HCT116 (cell line): ENCODE results near the gene RCN2. TPM values are rescaled to one million over a fixed set of nuclear protein-coding genes. Genes with fewer than 3 reads are reported as not detected.

Experiments
- ATAC-seq: fragments of 200-7000 bp; cut with Tn5 transposase; 2 replicates; pipeline ENCODE4 v1.9.1; 2020; ENCODE audit warnings: mild to moderate bottlenecking, moderate library complexity
- BruUV-seq: library from RNA; stranded (reverse); fragments of 400-500 nt; replicated peaks from 2 replicates; lab custom pipeline; 2021; lab: Mats Ljungman, UMichigan
- CTCF ChIA-PET: fragments of 300-600 bp; sonication (Branson Sonifier 250); formaldehyde crosslinking; loops from one replicate; lab custom pipeline; 2021; ENCODE audit warnings: antibody characterized with exemption; lab: Charles Lee
- POLR2A ChIA-PET: fragments of 300-600, 350-600 bp; sonication (Branson Sonifier 250); formaldehyde crosslinking; loops from one replicate; lab custom pipeline; 2021; ENCODE audit warnings: antibody characterized with exemption; lab: Charles Lee
- RAD21 ChIA-PET, 2 experiments: fragments of 300-600 bp; sonication (Branson Sonifier 250); formaldehyde crosslinking; loops; one replicate each; lab custom pipeline; 2023; ENCODE audit warnings: low total read pairs in 2 of 2; ENCODE audit not compliant: uncharacterized antibody in 2 of 2, unreplicated experiment in 2 of 2, low non-redundant PET in 1 of 2; lab: Charles Lee
- DNase-seq: peaks from one replicate; pipeline ENCODE4 v3.0.0-alpha.2; 2010; ENCODE audit warnings: low read depth, low spot score
- H2AFZ ChIP-seq: fragments of 200-600 bp; shearing (Covaris generic), sonication (generic); 2 replicates; pipeline ENCODE4 v1.6.1; 2017; ENCODE audit warnings: low read depth, mixed run types, mixed read lengths, antibody characterized with exemption, low read length; ENCODE audit not compliant: poor library complexity, severe bottlenecking
- H3K27ac ChIP-seq: 2 replicates; pipeline ENCODE4 v1.5.1; 2012; ENCODE audit warnings: low read depth, low read length
- H3K27me3 ChIP-seq: fragments of 200-600 bp; sonication (generic); 2 replicates; pipeline ENCODE4 v1.6.1; 2016; ENCODE audit warnings: mixed run types, low read length, mixed read lengths; ENCODE audit not compliant: insufficient read depth
- H3K36me3 ChIP-seq, 2 experiments: fragments of 200-500 bp in 1 of 2; fragments of 200-600 bp in 1 of 2; sonication (Bioruptor generic) in 1 of 2; sonication (generic) in 1 of 2; 2 replicates each; pipeline versions ENCODE4 v1.5.1 to v1.6.1; 2014 to 2016; ENCODE audit warnings: low read length in 2 of 2, inconsistent platforms in 1 of 2, mixed read lengths in 1 of 2, mixed run types in 1 of 2; ENCODE audit not compliant: insufficient read depth in 2 of 2, control insufficient read depth in 1 of 2
- H3K4me1 ChIP-seq, 2 experiments: fragments of 200-600 bp in 1 of 2; sonication (generic) in 1 of 2; 2 replicates each; pipeline versions ENCODE4 v1.5.1 to v1.6.1; 2012 to 2017; ENCODE audit warnings: low read length in 2 of 2, inconsistent platforms in 1 of 2, mild to moderate bottlenecking in 1 of 2, mixed read lengths in 1 of 2, mixed run types in 1 of 2, moderate library complexity in 1 of 2; ENCODE audit not compliant: insufficient read depth in 2 of 2, control insufficient read depth in 1 of 2
- H3K4me2 ChIP-seq: fragments of 200-600 bp; sonication (generic); 2 replicates; pipeline ENCODE4 v1.6.1; 2017; ENCODE audit warnings: mixed run types, low read length, mixed read lengths
- H3K4me3 ChIP-seq, 2 experiments: fragments of 200-600 bp in 1 of 2; sonication (generic) in 1 of 2; replicated peaks in 1 of 2; 2 replicates each; pipeline ENCODE4 v1.5.1; 2011 to 2016; ENCODE audit warnings: low read length in 2 of 2, control low read depth in 1 of 2, low read depth in 1 of 2, mild to moderate bottlenecking in 1 of 2, mixed read lengths in 1 of 2, mixed run types in 1 of 2
- H3K79me2 ChIP-seq: fragments of 200-600 bp; sonication (generic); 2 replicates; pipeline ENCODE4 v1.6.1; 2017; ENCODE audit warnings: mild to moderate bottlenecking, mixed run types, low read length, moderate library complexity, mixed read lengths; ENCODE audit not compliant: insufficient read depth
- H3K9ac ChIP-seq: fragments of 200-600 bp; sonication (generic); 2 replicates; pipeline ENCODE4 v1.6.1; 2016; ENCODE audit warnings: low read length, mixed read lengths
- H3K9me2 ChIP-seq: fragments of 200-600 bp; sonication (generic), shearing (Covaris generic); 2 replicates; pipeline ENCODE4 v1.6.1; 2017; ENCODE audit warnings: mixed run types, mild to moderate bottlenecking, moderate library complexity; ENCODE audit not compliant: insufficient read depth
- H3K9me3 ChIP-seq, 2 experiments: fragments of 200-500 bp in 1 of 2; fragments of 200-600 bp in 1 of 2; sonication (Bioruptor generic) in 1 of 2; sonication (generic) in 1 of 2; 2 replicates each; pipeline ENCODE4 v1.6.1; 2014 to 2017; ENCODE audit warnings: low read length in 2 of 2, mixed read lengths in 2 of 2, inconsistent platforms in 1 of 2, low read depth in 1 of 2, mild to moderate bottlenecking in 1 of 2, mixed run types in 1 of 2, moderate library complexity in 1 of 2; ENCODE audit not compliant: control insufficient read depth in 1 of 2, insufficient read depth in 1 of 2
- H4K20me1 ChIP-seq: fragments of 200-600 bp; sonication (generic), shearing (Covaris generic); 2 replicates; pipeline ENCODE4 v1.6.1; 2017; ENCODE audit warnings: mixed run types, mild to moderate bottlenecking, moderate library complexity; ENCODE audit not compliant: insufficient read depth
- EGR1 ChIP-seq: IDR thresholded peaks from 2 replicates; pipeline ENCODE4 v1.6.1; 2012; ENCODE audit warnings: low read depth
- ELF1 ChIP-seq: IDR thresholded peaks from 2 replicates; pipeline ENCODE4 v1.6.1; 2012; ENCODE audit warnings: low read depth, borderline replicate concordance
- EZH2phosphoT487 ChIP-seq: fragments of 200-600 bp; IDR thresholded peaks from 2 replicates; pipeline ENCODE4 v1.6.1; 2018; ENCODE audit warnings: antibody characterized with exemption, borderline replicate concordance
- POLR2A ChIP-seq: IDR thresholded peaks from 2 replicates; pipeline ENCODE4 v1.7.0; 2011; ENCODE audit warnings: borderline replicate concordance; ENCODE audit not compliant: insufficient read depth, insufficient read length; ENCODE audit errors: extremely low read depth
- POLR2AphosphoS5 ChIP-seq: IDR thresholded peaks from 2 replicates; pipeline ENCODE4 v1.6.1; 2011; ENCODE audit warnings: mild to moderate bottlenecking, low read depth, low read length, moderate library complexity
- RAD21 ChIP-seq: IDR thresholded peaks from 2 replicates; pipeline ENCODE4 v1.6.1; 2012; ENCODE audit warnings: low read depth, mild to moderate bottlenecking
- SIN3A ChIP-seq: IDR thresholded peaks from 2 replicates; pipeline ENCODE4 v1.6.1; 2012; ENCODE audit warnings: low read depth
- SRF ChIP-seq: IDR thresholded peaks from 2 replicates; pipeline ENCODE4 v1.6.1; 2012; ENCODE audit warnings: low read depth
- YY1 ChIP-seq: IDR thresholded peaks from 2 replicates; pipeline ENCODE4 v1.6.1; 2011; ENCODE audit warnings: low read length, low read depth, moderate library complexity, mild to moderate bottlenecking; ENCODE audit not compliant: insufficient replicate concordance; ENCODE audit errors: extremely low read depth
- ZFX ChIP-seq: fragments of 450-650 bp; IDR thresholded peaks from 2 replicates; pipeline ENCODE4 v1.6.1; 2017
- ZNF274 ChIP-seq: fragments of 200-500 bp; sonication (Bioruptor generic); IDR thresholded peaks from 2 replicates; pipeline ENCODE4 v1.6.1; 2014; ENCODE audit warnings: mild to moderate bottlenecking, low read depth, low read length, inconsistent platforms
- intact Hi-C: fragments of 100-400 bp; cut with micrococcal nuclease; formaldehyde crosslinking; loops from 2 replicates; pipeline ENCODE4 v1.10.0; 2022
- total RNA-seq: library from RNA; stranded (reverse); gene quantifications from one replicate; pipeline ENCODE4 v1.2.1, GENCODE V29; 2021; ENCODE audit not compliant: unreplicated experiment
- TF ChIP-seq, protein P1 (sequence below): IDR thresholded peaks from 2 replicates; pipeline ENCODE4 v1.6.1; 2012; ENCODE audit warnings: low read depth
- TF ChIP-seq, protein P2 (sequence below): IDR thresholded peaks from 2 replicates; pipeline ENCODE4 v1.6.1; 2012
- TF ChIP-seq, protein P3 (sequence below): IDR thresholded peaks from 2 replicates; pipeline ENCODE4 v1.6.1; 2012
- TF ChIP-seq, protein P4 (sequence below), 3 experiments: fragments of 200-600 bp in 1 of 3; sonication (generic) in 1 of 3; IDR thresholded peaks in 2 of 3; conservative IDR thresholded peaks in 1 of 3; 2 replicates each; pipeline ENCODE4 v1.5.1; 2012 to 2017; ENCODE audit warnings: low read depth in 2 of 3, low read length in 2 of 3, antibody characterized with exemption in 1 of 3, borderline replicate concordance in 1 of 3, control low read depth in 1 of 3, mild to moderate bottlenecking in 1 of 3, mixed read lengths in 1 of 3, mixed run types in 1 of 3, moderate library complexity in 1 of 3; ENCODE audit not compliant: insufficient read depth in 1 of 3

Gene RCN2
- total RNA-seq, 1 experiment from 2014 or later: 71.5 TPM

DNA sequence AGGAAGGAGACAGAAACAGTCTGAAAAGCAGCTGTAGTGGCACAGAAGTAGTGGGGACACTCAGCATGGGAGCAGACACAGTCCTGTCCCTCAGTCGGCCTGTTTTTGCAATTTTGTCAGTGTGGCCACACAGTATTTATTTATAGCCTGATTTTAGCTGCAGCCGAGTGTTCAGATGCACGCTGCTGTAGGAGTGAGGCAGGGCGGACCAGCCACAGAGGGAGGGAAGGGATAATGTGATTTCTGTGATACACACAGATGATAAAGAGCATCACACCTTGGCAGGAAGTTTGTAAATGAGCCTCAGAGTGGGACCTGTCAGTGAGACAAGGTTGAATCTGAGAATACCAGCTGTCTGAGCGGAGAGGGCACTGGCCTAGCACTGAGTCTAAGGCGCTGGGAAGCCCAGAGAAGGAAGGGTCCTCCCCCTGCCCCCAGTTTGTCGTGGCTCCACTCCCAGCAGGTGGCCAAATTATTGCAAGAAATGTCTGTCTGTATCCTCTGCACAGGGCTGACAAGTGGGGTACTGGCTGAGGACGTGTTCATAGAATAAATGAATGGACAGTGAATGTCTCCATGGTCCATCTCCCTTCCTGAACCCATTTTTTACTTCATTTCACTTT, 67.2 kb downstream of the RCN2 start:
- Histone ChIP-seq H4K20me1 (no peaks in the 10 kb centered on the region), H3K4me1 (no peaks in the 10 kb centered on the region), H3K27ac (no peak overlapping the region), H3K9ac (no peak overlapping the region), H3K79me2 (no peaks in the 10 kb centered on the region), H3K27me3 (no peaks in the 10 kb centered on the region), H3K9me2 (no peaks in the 10 kb centered on the region), H3K4me2 (no peak overlapping the region), H3K36me3 (no peaks in the 10 kb centered on the region), H3K4me3 (no peak overlapping the region), H3K9me3 (no peaks in the 10 kb centered on the region), H2AFZ (no peak overlapping the region)
- intact Hi-C loops: no loop called here
- TF ChIP-seq SRF (no peak), EZH2phosphoT487 (no peak), POLR2A (no peak), ZNF274 (no peak), SIN3A (no peak), ZFX (no peak), EGR1 (no peak), ELF1 (no peak), RAD21 (no peak), POLR2AphosphoS5 (no peak), YY1 (no peak)
- TF ChIP-seq, protein P1, sequence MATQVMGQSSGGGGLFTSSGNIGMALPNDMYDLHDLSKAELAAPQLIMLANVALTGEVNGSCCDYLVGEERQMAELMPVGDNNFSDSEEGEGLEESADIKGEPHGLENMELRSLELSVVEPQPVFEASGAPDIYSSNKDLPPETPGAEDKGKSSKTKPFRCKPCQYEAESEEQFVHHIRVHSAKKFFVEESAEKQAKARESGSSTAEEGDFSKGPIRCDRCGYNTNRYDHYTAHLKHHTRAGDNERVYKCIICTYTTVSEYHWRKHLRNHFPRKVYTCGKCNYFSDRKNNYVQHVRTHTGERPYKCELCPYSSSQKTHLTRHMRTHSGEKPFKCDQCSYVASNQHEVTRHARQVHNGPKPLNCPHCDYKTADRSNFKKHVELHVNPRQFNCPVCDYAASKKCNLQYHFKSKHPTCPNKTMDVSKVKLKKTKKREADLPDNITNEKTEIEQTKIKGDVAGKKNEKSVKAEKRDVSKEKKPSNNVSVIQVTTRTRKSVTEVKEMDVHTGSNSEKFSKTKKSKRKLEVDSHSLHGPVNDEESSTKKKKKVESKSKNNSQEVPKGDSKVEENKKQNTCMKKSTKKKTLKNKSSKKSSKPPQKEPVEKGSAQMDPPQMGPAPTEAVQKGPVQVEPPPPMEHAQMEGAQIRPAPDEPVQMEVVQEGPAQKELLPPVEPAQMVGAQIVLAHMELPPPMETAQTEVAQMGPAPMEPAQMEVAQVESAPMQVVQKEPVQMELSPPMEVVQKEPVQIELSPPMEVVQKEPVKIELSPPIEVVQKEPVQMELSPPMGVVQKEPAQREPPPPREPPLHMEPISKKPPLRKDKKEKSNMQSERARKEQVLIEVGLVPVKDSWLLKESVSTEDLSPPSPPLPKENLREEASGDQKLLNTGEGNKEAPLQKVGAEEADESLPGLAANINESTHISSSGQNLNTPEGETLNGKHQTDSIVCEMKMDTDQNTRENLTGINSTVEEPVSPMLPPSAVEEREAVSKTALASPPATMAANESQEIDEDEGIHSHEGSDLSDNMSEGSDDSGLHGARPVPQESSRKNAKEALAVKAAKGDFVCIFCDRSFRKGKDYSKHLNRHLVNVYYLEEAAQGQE: no peak
- TF ChIP-seq, protein P2, sequence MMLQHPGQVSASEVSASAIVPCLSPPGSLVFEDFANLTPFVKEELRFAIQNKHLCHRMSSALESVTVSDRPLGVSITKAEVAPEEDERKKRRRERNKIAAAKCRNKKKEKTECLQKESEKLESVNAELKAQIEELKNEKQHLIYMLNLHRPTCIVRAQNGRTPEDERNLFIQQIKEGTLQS: no peak
- TF ChIP-seq, protein P3, sequence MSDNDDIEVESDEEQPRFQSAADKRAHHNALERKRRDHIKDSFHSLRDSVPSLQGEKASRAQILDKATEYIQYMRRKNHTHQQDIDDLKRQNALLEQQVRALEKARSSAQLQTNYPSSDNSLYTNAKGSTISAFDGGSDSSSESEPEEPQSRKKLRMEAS: no peak
- TF ChIP-seq, protein P4, sequence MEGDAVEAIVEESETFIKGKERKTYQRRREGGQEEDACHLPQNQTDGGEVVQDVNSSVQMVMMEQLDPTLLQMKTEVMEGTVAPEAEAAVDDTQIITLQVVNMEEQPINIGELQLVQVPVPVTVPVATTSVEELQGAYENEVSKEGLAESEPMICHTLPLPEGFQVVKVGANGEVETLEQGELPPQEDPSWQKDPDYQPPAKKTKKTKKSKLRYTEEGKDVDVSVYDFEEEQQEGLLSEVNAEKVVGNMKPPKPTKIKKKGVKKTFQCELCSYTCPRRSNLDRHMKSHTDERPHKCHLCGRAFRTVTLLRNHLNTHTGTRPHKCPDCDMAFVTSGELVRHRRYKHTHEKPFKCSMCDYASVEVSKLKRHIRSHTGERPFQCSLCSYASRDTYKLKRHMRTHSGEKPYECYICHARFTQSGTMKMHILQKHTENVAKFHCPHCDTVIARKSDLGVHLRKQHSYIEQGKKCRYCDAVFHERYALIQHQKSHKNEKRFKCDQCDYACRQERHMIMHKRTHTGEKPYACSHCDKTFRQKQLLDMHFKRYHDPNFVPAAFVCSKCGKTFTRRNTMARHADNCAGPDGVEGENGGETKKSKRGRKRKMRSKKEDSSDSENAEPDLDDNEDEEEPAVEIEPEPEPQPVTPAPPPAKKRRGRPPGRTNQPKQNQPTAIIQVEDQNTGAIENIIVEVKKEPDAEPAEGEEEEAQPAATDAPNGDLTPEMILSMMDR (IDR thresholded peaks at IDR 0.05 in 2 of 3, conservative IDR thresholded peaks at IDR 0.05 in 1 of 3; ENCODE audit: borderline replicate concordance in 1 of 3, insufficient read depth in 1 of 3, low read depth in 2 of 3, low read length in 2 of 3): no peak
- ChIA-PET CTCF (no interaction called here), POLR2A (no interaction called here), RAD21 (no interaction called here)
- no peak for ATAC-seq
- DNase-seq: no peak
- BruUV-seq: no TSS peak
